Fibroblast of upper back skin (primary cell): ENCODE measurements around the gene FAM53B.

Experiments
- DNase-seq: peaks from one replicate; pipeline ENCODE4 v3.0.0-alpha.2; 2013

The FAM53B gene

GRCh38 chr10:124658591-124659242, 85.5 kb downstream of the FAM53B start:
- no peak for DNase-seq

GRCh38 chr10:124657806-124658205, 86.4 kb downstream of the FAM53B start:
- DNase-seq, result peak; percentile 48

- no peak for DNase-seq
Observed at GRCh38 chr10:124656541-124656940, 87.6 kb downstream of the FAM53B start.

GRCh38 chr10:124656113-124656490, 88.1 kb downstream of the FAM53B start:
- DNase-seq, result no peak

- DNase-seq, result no peak
Observed at GRCh38 chr10:124655191-124656112, 88.7 kb downstream of the FAM53B start.

- DNase-seq, result no peak
Observed at GRCh38 chr10:124654686-124655085, 89.5 kb downstream of the FAM53B start.

GRCh38 chr10:124653811-124654651, 90.1 kb downstream of the FAM53B start:
- DNase-seq, result no peak

- DNase-seq, result no peak
Observed at GRCh38 chr10:124653311-124653710, 90.9 kb downstream of the FAM53B start.

- DNase-seq, result no peak
Observed at GRCh38 chr10:124652701-124653100, 91.5 kb downstream of the FAM53B start.

GRCh38 chr10:124652200-124652599, 92.0 kb downstream of the FAM53B start:
- no peak for DNase-seq

GRCh38 chr10:124651402-124651891, 92.7 kb downstream of the FAM53B start:
- DNase-seq, result no peak

- DNase-seq, result no peak
Observed at GRCh38 chr10:124650820-124651401, 93.3 kb downstream of the FAM53B start.

GRCh38 chr10:124650263-124650662, 93.9 kb downstream of the FAM53B start:
- DNase-seq, result no peak

- DNase-seq, result no peak
Observed at GRCh38 chr10:124649214-124649613, 95.0 kb downstream of the FAM53B start.

GRCh38 chr10:124648738-124649137, 95.4 kb downstream of the FAM53B start:
- peak; percentile 80 for DNase-seq

GRCh38 chr10:124648131-124648475, 96.1 kb downstream of the FAM53B start:
- DNase-seq, result no peak

GRCh38 chr10:124647421-124648130, 96.6 kb downstream of the FAM53B start:
- DNase-seq, result no peak

GRCh38 chr10:124646483-124647352, 97.5 kb downstream of the FAM53B start:
- DNase-seq, result peak; percentile 69

GRCh38 chr10:124645467-124646095, 98.6 kb downstream of the FAM53B start:
- no peak for DNase-seq

- DNase-seq, result no peak
Observed at GRCh38 chr10:124644771-124645415, 99.3 kb downstream of the FAM53B start.
